SK-MEL-5 (cell line): ENCODE data around the gene MAST4. TPM values are rescaled to one million over a fixed set of nuclear protein-coding genes. Genes with fewer than 3 reads are reported as not detected.

Experiments
- DNase-seq: peaks from one replicate; pipeline ENCODE4 v3.0.0-alpha.2; 2016; ENCODE audit warnings: low read depth, low spot score
- in situ Hi-C: cut with HindIII; loops from 2 replicates; pipeline ENCODE4 v1.10.0; 2016; ENCODE audit warnings: low sequenced_read_pairs, high pct_unique_total_duplicates, low pct_unique_long_range_greater_than_20kb
- total RNA-seq: library from RNA; depleted of rRNA; stranded (reverse); fragments of >200 nt; shearing (Covaris generic); gene quantifications from 2 replicates; pipeline ENCODE4 v1.2.3, GENCODE V29; 2014

The MAST4 gene
- total RNA-seq, 1 experiment from 2014 or later: 1.6 TPM

GRCh38 chr5:66987949-66988838 is 392.0 kb downstream of the MAST4 start:
- DNase-seq: peak; percentile 70
- in situ Hi-C loops: no loop called here

- peak; percentile 63 for DNase-seq
- in situ Hi-C loops: no loop called here
Observed at GRCh38 chr5:66989286-66989685, 393.1 kb downstream of the MAST4 start.

- no peak for DNase-seq
- in situ Hi-C loops: no loop called here
Observed at GRCh38 chr5:66989781-66990180, 393.6 kb downstream of the MAST4 start.

- in situ Hi-C loops: no loop called here
- DNase-seq: no peak
Observed at GRCh38 chr5:66991746-66992145, 395.6 kb downstream of the MAST4 start.

GRCh38 chr5:66992547-66992946 is 396.4 kb downstream of the MAST4 start:
- in situ Hi-C loops: no loop called here
- DNase-seq: no peak

- in situ Hi-C loops: no loop called here
- no peak for DNase-seq
Observed at GRCh38 chr5:66993448-66993847, 397.3 kb downstream of the MAST4 start.

- no peak for DNase-seq
- in situ Hi-C loops: no loop called here
Observed at GRCh38 chr5:66993882-66994281, 397.7 kb downstream of the MAST4 start.

GRCh38 chr5:66994790-66995189 is 398.6 kb downstream of the MAST4 start:
- no peak for DNase-seq
- in situ Hi-C loops: no loop called here

GRCh38 chr5:67000794-67001475 is 404.7 kb downstream of the MAST4 start:
- in situ Hi-C loops: no loop called here
- no peak for DNase-seq

- in situ Hi-C loops: no loop called here
- no peak for DNase-seq
Observed at GRCh38 chr5:67002832-67003684, 406.9 kb downstream of the MAST4 start.

GRCh38 chr5:67003685-67003934 is 407.4 kb downstream of the MAST4 start:
- in situ Hi-C loops: no loop called here
- no peak for DNase-seq

- in situ Hi-C loops: no loop called here
- peak; percentile 70 for DNase-seq
Observed at GRCh38 chr5:67003935-67004729, 407.9 kb downstream of the MAST4 start.

- in situ Hi-C loops: no loop called here
- no peak for DNase-seq
Observed at GRCh38 chr5:67004730-67005350, 408.6 kb downstream of the MAST4 start.

GRCh38 chr5:67005737-67006499 is 409.7 kb downstream of the MAST4 start:
- no peak for DNase-seq
- in situ Hi-C loops: no loop called here

GRCh38 chr5:67006500-67006848 is 410.3 kb downstream of the MAST4 start:
- DNase-seq: no peak
- in situ Hi-C loops: no loop called here

GRCh38 chr5:67009028-67009427 is 412.8 kb downstream of the MAST4 start:
- no peak for DNase-seq
- in situ Hi-C loops: no loop called here
